ENCODE data around the gene UBE2V1.

UBE2V1 gene

DNA sequence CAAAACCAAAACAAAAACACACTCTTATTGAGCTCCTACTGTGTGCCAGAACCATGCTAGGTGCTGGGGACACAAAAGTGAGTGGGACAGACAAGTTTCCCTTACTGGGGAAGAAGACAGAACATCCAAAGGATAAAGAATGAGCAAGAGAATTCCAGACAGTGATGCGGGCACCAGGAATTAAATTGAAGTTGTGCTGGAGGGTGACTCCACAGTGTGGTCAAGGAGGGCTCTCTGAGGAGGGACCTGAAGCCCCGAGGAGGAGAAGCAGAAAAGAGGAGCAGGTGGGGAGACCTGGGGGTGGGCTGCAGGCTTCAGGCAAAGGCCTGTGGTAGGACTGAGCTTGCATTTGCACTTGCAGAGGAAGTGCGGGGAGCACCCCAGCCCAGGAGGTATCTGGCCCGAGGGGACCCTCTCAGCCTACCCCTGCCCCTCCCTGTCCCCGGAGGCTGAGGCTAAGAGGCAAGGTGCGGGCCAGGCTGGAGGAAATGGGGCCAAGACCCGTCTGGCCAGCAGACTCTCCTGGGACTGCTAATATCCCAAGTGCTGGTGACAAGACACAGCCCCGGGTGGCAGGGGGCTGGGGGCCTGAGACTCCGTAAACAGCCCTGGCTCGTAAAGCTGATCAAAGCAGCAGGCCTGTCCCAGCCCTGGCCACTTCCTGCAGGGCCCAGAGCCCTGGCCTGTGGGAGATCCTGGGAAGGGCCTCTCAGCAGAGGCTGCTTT is 73.1 kb downstream of the UBE2V1 start:
- Histone ChIP-seq H3K27me3 (ENCODE audit: low read length) (no peaks in the 10 kb centered on the region), H3K36me3 (ENCODE audit: low read length) (no peaks in the 10 kb centered on the region), H3K4me3 (ENCODE audit: insufficient read depth, low read length, poor library complexity, severe bottlenecking) (no peak overlapping the region), H3K27ac (ENCODE audit: low read depth, low read length) (no peak overlapping the region), H2AFZ (ENCODE audit: low read depth, low read length, severe bottlenecking) (no peak overlapping the region), H3K9me2 (replicated peaks; ENCODE audit: insufficient read depth, low read length) (no peaks in the 10 kb centered on the region), H3K9me3 (ENCODE audit: insufficient read depth, low read length) (no peaks in the 10 kb centered on the region), H3F3A (ENCODE audit: insufficient read depth) (peaks cover 4% of the 10 kb centered on the region; the same call in 1 of the 2 replicates), H3K4me2 (ENCODE audit: low read depth, low read length, poor library complexity, severe bottlenecking) (no peak overlapping the region), H3K9ac (ENCODE audit: low read length) (no peak overlapping the region), H3K79me2 (ENCODE audit: insufficient read depth, low read length) (no peaks in the 10 kb centered on the region), H4K20me1 (ENCODE audit: low read depth, low read length) (no peaks in the 10 kb centered on the region)
- TF ChIP-seq EZH2phosphoT487 (conservative IDR thresholded peaks at IDR 0.05; ENCODE audit: low read length) (no peak), CTCF (IDR thresholded peaks at IDR 0.05; ENCODE audit: insufficient read depth, low read length, poor library complexity, severe bottlenecking) (no peak)

GRCh38 chr20:50038574-50038991 is 74.4 kb downstream of the UBE2V1 start:
- H3K27me3 ChIP-seq (ENCODE audit: low read length) = no peaks in the 10 kb centered on the region
- no peak overlapping the region for H3K27ac ChIP-seq (ENCODE audit: low read depth, low read length)
- no peaks in the 10 kb centered on the region for H3K9me3 ChIP-seq (ENCODE audit: insufficient read depth, low read length)
- H3K4me3 ChIP-seq (ENCODE audit: insufficient read depth, low read length, poor library complexity, severe bottlenecking) = no peak overlapping the region
- no peak overlapping the region for H2AFZ ChIP-seq (ENCODE audit: low read depth, low read length, severe bottlenecking)
- H3K4me2 ChIP-seq (ENCODE audit: low read depth, low read length, poor library complexity, severe bottlenecking) = no peak overlapping the region
- peaks cover 4% of the 10 kb centered on the region; the same call in 1 of the 2 replicates for H3F3A ChIP-seq (ENCODE audit: insufficient read depth)
- no peaks in the 10 kb centered on the region for H3K9me2 ChIP-seq (replicated peaks; ENCODE audit: insufficient read depth, low read length)
- no peaks in the 10 kb centered on the region for H4K20me1 ChIP-seq (ENCODE audit: low read depth, low read length)
- TF ChIP-seq CTCF (IDR thresholded peaks at IDR 0.05; ENCODE audit: insufficient read depth, low read length, poor library complexity, severe bottlenecking) (no peak), EZH2phosphoT487 (conservative IDR thresholded peaks at IDR 0.05; ENCODE audit: low read length) (no peak)
- no peaks in the 10 kb centered on the region for H3K79me2 ChIP-seq (ENCODE audit: insufficient read depth, low read length)
- no peaks in the 10 kb centered on the region for H3K36me3 ChIP-seq (ENCODE audit: low read length)
- no peak overlapping the region for H3K9ac ChIP-seq (ENCODE audit: low read length)

DNA sequence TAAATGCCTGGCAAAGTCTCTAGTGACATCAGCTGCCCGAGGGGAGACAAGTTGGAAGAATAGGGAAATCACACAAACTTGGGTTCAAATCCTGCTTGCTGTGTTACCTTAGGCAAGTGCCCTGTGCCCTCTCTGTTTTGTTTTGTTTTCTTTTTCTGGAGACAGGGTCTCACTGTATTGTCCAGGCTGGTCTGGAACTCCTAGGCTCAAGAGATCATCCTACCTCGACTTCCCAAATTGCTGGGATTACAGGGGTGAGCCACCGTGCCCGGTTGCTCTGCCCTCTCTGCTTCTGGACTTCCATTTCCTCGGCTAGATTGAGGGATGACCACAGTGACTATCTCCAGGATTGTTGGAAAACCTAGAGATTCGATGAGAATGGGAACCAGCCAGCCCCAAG is 74.8 kb downstream of the UBE2V1 start:
- Histone ChIP-seq H4K20me1 (ENCODE audit: low read depth, low read length) (no peaks in the 10 kb centered on the region), H3K9ac (ENCODE audit: low read length) (no peak overlapping the region), H3K27ac (ENCODE audit: low read depth, low read length) (no peak overlapping the region), H3F3A (ENCODE audit: insufficient read depth) (peaks cover 4% of the 10 kb centered on the region; the same call in 1 of the 2 replicates), H3K9me3 (ENCODE audit: insufficient read depth, low read length) (no peaks in the 10 kb centered on the region), H3K36me3 (ENCODE audit: low read length) (no peaks in the 10 kb centered on the region), H3K9me2 (replicated peaks; ENCODE audit: insufficient read depth, low read length) (no peaks in the 10 kb centered on the region), H3K4me3 (ENCODE audit: insufficient read depth, low read length, poor library complexity, severe bottlenecking) (no peak overlapping the region), H3K79me2 (ENCODE audit: insufficient read depth, low read length) (no peaks in the 10 kb centered on the region), H3K27me3 (ENCODE audit: low read length) (no peaks in the 10 kb centered on the region), H2AFZ (ENCODE audit: low read depth, low read length, severe bottlenecking) (no peak overlapping the region), H3K4me2 (ENCODE audit: low read depth, low read length, poor library complexity, severe bottlenecking) (no peak overlapping the region)
- no peak for TF ChIP-seq EZH2phosphoT487 (conservative IDR thresholded peaks at IDR 0.05; ENCODE audit: low read length)
- no peak for TF ChIP-seq CTCF (IDR thresholded peaks at IDR 0.05; ENCODE audit: insufficient read depth, low read length, poor library complexity, severe bottlenecking)

Data from SU-DHL-6 (cell line).